C4-2B (cell line): ENCODE data around the gene CLCF1.

Experiments
- H3K27ac ChIP-seq: fragments of 450-650 bp; 2 replicates; pipeline ENCODE4 v1.5.1; 2017
- ZFX ChIP-seq: fragments of 450-650 bp; IDR thresholded peaks from 2 replicates; pipeline ENCODE4 v1.6.1; 2017
- TF ChIP-seq, protein P1 (sequence below): fragments of 450-650 bp; conservative IDR thresholded peaks from 2 replicates; pipeline ENCODE4 v1.5.1; 2017; ENCODE audit warnings: mild to moderate bottlenecking

CLCF1 gene

DNA sequence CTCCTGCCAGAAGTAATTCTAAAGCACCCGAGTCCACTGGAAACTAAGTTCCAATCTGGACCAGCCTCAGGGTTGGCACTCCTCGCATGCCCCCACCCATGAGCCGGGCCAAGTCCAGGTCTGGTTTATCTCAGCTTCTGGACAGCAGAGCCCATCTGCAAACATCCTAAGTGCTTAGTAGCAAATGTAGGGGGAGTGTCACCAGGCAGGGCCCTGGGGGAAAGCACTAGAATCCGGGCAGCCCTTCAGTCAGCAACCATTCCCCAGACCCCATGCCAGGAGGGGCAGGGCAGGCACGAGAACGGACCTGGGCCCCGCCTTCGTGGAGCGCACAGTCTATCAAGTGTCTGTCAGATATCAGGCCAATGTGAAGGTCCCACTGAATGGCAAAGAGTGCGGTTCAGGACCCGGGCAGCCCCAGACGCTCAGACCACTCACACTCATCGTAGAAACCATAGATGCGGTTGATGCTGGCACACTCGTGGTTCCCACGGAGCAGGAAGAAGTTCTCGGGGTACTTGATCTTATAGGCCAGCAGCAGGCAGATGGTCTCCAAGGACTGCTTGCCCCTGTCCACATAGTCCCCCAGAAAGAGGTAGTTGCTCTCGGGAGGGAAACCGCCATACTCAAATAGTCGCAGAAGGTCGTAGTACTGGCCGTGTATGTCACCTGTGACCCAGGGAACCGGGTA is 27.0 kb upstream of the CLCF1 start:
- H3K27ac ChIP-seq, result peak overlapping the region; percentile 95
- TF ChIP-seq ZFX, result no peak
- TF ChIP-seq, protein P1, sequence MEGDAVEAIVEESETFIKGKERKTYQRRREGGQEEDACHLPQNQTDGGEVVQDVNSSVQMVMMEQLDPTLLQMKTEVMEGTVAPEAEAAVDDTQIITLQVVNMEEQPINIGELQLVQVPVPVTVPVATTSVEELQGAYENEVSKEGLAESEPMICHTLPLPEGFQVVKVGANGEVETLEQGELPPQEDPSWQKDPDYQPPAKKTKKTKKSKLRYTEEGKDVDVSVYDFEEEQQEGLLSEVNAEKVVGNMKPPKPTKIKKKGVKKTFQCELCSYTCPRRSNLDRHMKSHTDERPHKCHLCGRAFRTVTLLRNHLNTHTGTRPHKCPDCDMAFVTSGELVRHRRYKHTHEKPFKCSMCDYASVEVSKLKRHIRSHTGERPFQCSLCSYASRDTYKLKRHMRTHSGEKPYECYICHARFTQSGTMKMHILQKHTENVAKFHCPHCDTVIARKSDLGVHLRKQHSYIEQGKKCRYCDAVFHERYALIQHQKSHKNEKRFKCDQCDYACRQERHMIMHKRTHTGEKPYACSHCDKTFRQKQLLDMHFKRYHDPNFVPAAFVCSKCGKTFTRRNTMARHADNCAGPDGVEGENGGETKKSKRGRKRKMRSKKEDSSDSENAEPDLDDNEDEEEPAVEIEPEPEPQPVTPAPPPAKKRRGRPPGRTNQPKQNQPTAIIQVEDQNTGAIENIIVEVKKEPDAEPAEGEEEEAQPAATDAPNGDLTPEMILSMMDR, result no peak

DNA sequence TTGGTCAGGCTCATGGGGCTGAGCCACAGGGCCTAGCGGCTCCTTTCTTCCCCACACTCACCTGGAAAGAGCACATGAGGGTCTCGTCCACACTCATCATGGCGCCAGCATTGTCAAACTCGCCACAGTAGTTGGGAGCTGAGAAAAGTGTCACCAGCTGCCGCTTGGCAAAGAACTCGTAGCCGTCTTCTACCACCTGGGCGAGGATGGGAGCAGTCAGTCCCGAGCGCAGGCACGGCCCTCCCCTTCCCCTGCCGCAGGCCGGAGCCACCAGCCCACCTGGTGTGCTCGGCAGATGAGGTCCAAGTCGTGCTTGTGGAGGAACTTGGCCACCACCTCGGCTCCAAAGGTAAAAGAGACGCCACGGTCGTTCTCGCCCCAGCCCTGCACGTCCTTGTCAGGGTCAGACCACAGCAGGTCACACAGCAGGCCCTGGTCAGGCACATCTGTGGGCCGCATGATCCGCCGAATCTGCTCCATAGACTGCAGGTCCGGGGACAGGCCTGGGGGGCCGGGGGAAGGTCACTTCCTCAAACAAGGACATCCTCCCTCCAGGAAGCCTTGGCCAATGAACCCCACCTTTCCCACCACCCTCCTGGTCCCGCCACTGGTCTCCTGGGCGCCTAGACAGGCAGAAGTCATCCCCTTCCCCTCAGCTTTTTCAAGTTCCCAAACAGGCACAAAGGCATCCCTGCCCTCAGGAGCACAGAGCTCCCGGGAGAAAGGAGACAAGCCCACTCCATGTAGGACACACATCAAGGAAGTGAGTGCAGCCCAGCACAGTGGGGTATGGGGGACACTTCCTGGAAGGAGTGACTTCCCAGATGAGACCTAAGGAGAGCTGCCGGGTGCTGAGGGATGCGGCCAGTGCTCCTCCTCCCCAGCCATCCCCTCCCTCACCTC is 25.5 kb upstream of the CLCF1 start:
- H3K27ac ChIP-seq, result no peak overlapping the region
- TF ChIP-seq, protein P1, result no peak
- TF ChIP-seq ZFX, result no peak

DNA sequence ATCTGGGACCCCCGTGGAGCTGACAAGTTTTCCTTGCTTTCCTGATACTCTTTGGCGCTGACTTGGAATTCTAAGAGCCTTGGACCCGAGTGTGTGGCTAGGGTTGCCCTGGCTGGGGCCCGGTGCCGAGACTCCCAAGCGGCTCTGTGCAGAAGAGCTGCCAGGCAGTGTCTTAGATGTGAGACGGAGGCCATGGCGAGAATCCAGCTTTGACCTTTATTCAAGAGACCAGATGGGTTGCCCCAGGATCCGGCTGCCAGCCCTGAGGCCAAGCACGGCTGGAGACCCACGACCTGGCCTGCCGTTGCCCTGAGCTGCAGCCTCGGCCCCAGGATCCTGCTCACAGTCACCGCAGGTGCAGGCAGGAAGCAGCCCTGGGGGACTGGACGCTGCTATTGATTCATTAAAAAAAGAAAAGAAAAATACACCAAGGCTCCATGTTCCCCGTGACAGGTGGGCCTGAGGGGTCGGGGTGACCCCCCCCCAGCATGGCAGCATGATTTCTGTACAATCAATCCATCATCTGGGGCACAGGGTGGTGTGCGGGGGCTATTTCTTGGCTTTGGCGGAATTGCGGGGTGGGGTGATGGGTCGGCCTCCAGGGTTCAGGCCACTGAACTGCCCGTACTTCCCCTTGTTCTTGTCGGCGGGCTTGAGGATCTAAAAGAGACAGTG is 24.7 kb upstream of the CLCF1 start:
- no peak overlapping the region for H3K27ac ChIP-seq
- TF ChIP-seq ZFX, result no peak
- TF ChIP-seq, protein P1, result no peak

DNA sequence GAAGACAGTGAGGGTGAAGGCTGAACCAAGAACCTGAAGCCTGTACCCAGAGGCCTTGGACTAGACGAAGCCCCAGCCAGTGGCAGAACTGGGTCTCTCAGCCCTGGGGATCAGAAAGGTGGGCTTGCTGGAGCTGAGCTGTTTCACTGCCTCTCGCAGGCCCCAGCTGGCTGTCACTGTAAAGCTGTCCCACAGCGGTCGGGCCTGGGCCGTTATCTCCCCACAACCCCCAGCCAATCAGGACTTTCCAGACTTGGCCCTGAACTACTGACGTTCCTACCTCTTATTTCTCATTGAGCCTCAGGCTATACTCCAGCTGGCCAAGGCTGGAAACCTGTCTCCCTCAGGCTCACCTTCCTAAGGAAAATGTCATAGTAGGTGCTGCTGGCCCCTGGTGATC is 24.1 kb upstream of the CLCF1 start:
- TF ChIP-seq ZFX, result no peak
- no peak overlapping the region for H3K27ac ChIP-seq

DNA sequence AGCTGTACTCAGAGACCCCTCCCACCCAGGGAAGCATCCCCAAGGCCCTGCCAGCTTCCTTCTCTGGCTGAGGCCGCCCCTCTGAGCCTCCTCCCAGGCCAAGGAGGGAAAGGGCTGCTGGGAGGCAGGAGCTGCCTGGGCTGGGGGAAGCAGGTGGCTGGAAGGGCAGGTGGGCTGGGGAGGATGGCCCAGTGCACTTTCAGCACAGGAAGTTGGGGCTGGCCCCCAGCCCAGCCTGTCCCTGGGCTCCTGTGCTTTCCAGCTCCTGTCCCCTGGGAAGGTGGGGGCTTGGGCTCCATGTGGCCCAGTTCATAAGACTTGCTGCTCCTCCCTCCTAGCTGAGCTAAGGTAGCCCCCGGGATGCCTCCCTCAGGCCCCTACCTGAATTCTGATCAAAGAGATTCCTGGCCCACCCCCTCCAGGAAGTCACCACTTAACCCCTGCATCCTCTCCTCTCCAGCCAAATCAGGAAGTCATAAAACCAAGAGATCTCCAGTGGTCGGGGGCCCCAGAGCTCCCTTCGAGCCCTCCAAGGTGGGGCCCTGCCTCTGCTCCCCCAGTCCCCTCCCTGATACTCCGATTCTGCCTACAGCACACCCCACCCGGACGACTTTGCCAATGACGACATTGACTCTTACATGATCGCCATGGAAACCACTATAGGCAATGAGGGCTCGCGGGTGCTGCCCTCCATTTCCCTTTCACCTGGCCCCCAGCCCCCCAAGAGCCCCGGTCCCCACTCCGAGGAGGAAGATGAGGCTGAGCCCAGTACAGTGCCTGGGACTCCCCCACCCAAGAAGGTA is 23.4 kb upstream of the CLCF1 start:
- no peak overlapping the region for H3K27ac ChIP-seq
- TF ChIP-seq, protein P1, result no peak
- TF ChIP-seq ZFX, result no peak

DNA sequence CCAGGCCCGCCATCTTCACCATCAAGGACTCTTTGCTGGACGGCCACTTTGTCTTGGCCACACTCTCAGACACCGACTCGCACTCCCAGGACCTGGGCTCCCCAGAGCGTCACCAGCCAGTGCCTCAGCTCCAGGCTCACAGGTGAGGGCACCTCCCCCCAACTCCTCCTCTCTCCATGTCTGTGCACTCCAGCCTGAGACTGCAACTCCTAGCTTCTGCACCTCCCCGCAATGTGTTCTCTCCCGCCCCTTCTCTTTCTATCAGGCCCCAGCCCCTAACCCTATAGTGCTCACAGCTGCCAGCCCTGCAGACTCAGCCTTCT is 22.8 kb upstream of the CLCF1 start:
- no peak for TF ChIP-seq ZFX
- TF ChIP-seq, protein P1, result no peak
- H3K27ac ChIP-seq, result no peak overlapping the region

DNA sequence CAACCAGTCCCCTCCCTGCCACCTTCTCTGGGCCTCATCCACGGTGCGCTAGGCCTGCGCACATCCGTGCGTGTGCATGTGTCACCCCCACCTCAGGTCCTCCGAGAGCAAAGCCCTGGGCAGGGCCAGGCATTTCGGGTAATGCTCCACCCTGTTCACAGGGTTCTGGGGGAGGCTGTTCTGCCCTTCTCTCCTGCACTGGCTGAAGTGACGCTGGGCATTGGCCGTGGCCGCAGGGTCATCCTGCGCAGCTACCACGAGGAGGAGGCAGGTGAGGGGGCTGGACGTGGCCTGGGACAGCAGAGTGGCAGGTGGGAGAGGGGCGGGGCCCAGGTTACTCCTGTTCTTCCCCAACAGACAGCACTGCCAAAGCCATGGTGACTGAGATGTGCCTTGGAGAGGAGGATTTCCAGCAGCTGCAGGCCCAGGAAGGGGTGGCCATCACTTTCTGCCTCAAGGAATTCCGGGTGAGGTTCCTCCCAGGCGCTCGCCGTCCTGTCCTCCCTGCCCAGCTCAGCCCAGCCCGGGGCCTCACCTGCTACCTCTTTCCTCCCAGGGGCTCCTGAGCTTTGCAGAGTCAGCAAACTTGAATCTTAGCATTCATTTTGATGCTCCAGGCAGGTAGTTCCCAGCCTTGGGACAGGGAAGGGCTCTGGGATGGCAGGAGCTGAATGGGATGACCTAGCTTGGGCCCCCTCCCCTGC is 22.3 kb upstream of the CLCF1 start:
- TF ChIP-seq ZFX, result no peak
- TF ChIP-seq, protein P1, result no peak

More for the DNA sequence above, 22.3 kb upstream of the CLCF1 start:
- no peak overlapping the region for H3K27ac ChIP-seq
